ENCODE measurements around the gene FLACC1. TPM values are rescaled to one million over a fixed set of nuclear protein-coding genes. Genes with fewer than 3 reads are reported as not detected.

The FLACC1 gene
- total and polyA plus RNA-seq, 2 donors (not counting 1 experiment from before 2014, with no cell fraction given): 1.5 to 5.0 TPM

- Mint-ChIP-seq H3K27me3 (no peaks in the 10 kb centered on the region), H3K27ac (no peak overlapping the region), H3K4me3 (no peak overlapping the region), H3K9me3 (ENCODE audit: insufficient read depth) (peaks cover 2% of the 10 kb centered on the region), H3K4me1 (peaks cover 11% of the 10 kb centered on the region)
- no peaks in the 10 kb centered on the region for H3K79me2 ChIP-seq (ENCODE audit: control insufficient read depth, insufficient read depth, low read length)
- no peak for TF ChIP-seq CTCF (IDR thresholded peaks at IDR 0.05)
- no peak for TF ChIP-seq EZH2 (IDR thresholded peaks at IDR 0.05; ENCODE audit: borderline replicate concordance, insufficient read depth, low read depth, low read length, poor library complexity, severe bottlenecking)
- no peaks in the 10 kb centered on the region for H4K20me1 ChIP-seq (ENCODE audit: control insufficient read depth, insufficient read depth, low read length, poor library complexity, severe bottlenecking)
- 100% methylated on average over 2 of the region's 2 CpGs for WGBS (ENCODE audit: insufficient coverage)
- ATAC-seq (ENCODE audit: low read depth) (no peak), DNase-seq (no peak)
- no peaks in the 10 kb centered on the region for H3K27me3 ChIP-seq (replicated peaks in 1 of 4; ENCODE audit: control extremely low read depth in 1 of 4, control insufficient read depth in 3 of 4, insufficient read depth in 4 of 4, low read length in 3 of 4)
- H3K27ac ChIP-seq (ENCODE audit: low read length in 2 of 2): no peak overlapping the region
- no peak overlapping the region for H3K4me2 ChIP-seq (replicated peaks; ENCODE audit: low read depth, low read length, poor library complexity, severe bottlenecking)
- intact Hi-C loops (cut with micrococcal nuclease): no loop called here
- H3K4me3 ChIP-seq (ENCODE audit: control extremely low read depth in 1 of 5, extremely low read depth in 1 of 5, insufficient read depth in 1 of 5, low read depth in 2 of 5, low read length in 4 of 5): no peak overlapping the region
- CTCF ChIA-PET: no interaction called here
- POLR2A ChIA-PET: no interaction called here
- H3K4me1 ChIP-seq (ENCODE audit: control insufficient read depth in 2 of 2, insufficient read depth in 2 of 2, low read length in 2 of 2): peaks cover 5 to 10% of the 10 kb centered on the region in 2 donors
- H2AFZ ChIP-seq (ENCODE audit: insufficient read depth, low read depth, low read length, poor library complexity, severe bottlenecking): no peak overlapping the region
- no peak overlapping the region for H3K9ac ChIP-seq (ENCODE audit: low read length)
- H3K36me3 ChIP-seq (replicated peaks in 1 of 2; ENCODE audit: control extremely low read depth in 1 of 2, control insufficient read depth in 1 of 2, extremely low read depth in 1 of 2, insufficient read depth in 2 of 2, low read length in 1 of 2): no peaks in the 10 kb centered on the region
- no peaks in the 10 kb centered on the region for H3K9me3 ChIP-seq (ENCODE audit: control extremely low read depth in 1 of 3, control insufficient read depth in 2 of 3, insufficient read depth in 1 of 3, low read length in 2 of 3)
These were observed 14.2 kb downstream of the FLACC1 start for GRCh38 chr2:201342923-201343322.

GRCh38 chr2:201329409-201329808 is 27.7 kb downstream of the FLACC1 start:
- no peak overlapping the region for H3K27ac ChIP-seq (ENCODE audit: low read length in 2 of 2)
- DNase-seq (no peak), ATAC-seq (ENCODE audit: low read depth) (no peak)
- Mint-ChIP-seq H3K9me3 (ENCODE audit: insufficient read depth) (peaks cover 2% of the 10 kb centered on the region), H3K27ac (no peak overlapping the region), H3K4me1 (no peaks in the 10 kb centered on the region), H3K27me3 (no peaks in the 10 kb centered on the region), H3K4me3 (no peak overlapping the region)
- H3K79me2 ChIP-seq (ENCODE audit: control insufficient read depth, insufficient read depth, low read length): no peaks in the 10 kb centered on the region
- H3K4me3 ChIP-seq (ENCODE audit: control extremely low read depth in 1 of 5, extremely low read depth in 1 of 5, insufficient read depth in 1 of 5, low read depth in 2 of 5, low read length in 4 of 5): no peak overlapping the region
- H3K9me3 ChIP-seq (ENCODE audit: control extremely low read depth in 1 of 3, control insufficient read depth in 2 of 3, insufficient read depth in 1 of 3, low read length in 2 of 3): peaks cover 2 to 4% (median 2%) of the 10 kb centered on the region in 3 donors
- H3K4me1 ChIP-seq (ENCODE audit: control insufficient read depth in 2 of 2, insufficient read depth in 2 of 2, low read length in 2 of 2): no peaks in the 10 kb centered on the region
- no peak overlapping the region for H2AFZ ChIP-seq (ENCODE audit: insufficient read depth, low read depth, low read length, poor library complexity, severe bottlenecking)
- H3K4me2 ChIP-seq (replicated peaks; ENCODE audit: low read depth, low read length, poor library complexity, severe bottlenecking): no peak overlapping the region
- POLR2A ChIA-PET: no interaction called here
- TF ChIP-seq EZH2 (IDR thresholded peaks at IDR 0.05; ENCODE audit: borderline replicate concordance, insufficient read depth, low read depth, low read length, poor library complexity, severe bottlenecking) (no peak), CTCF (IDR thresholded peaks at IDR 0.05) (no peak)
- no peaks in the 10 kb centered on the region for H3K27me3 ChIP-seq (replicated peaks in 1 of 4; ENCODE audit: control extremely low read depth in 1 of 4, control insufficient read depth in 3 of 4, insufficient read depth in 4 of 4, low read length in 3 of 4)
- no CpG with 5 or more reads among the region's 1 CpG for WGBS (ENCODE audit: insufficient coverage)
- intact Hi-C loops (cut with micrococcal nuclease): loop anchor here (5.0 kb wide), 1 partner anchor 1763 kb away; no protein-coding TSS in a partner anchor
- H3K36me3 ChIP-seq (replicated peaks in 1 of 2; ENCODE audit: control extremely low read depth in 1 of 2, control insufficient read depth in 1 of 2, extremely low read depth in 1 of 2, insufficient read depth in 2 of 2, low read length in 1 of 2): no peaks in the 10 kb centered on the region
- CTCF ChIA-PET: no interaction called here
- H3K9ac ChIP-seq (ENCODE audit: low read length): no peak overlapping the region
- H4K20me1 ChIP-seq (ENCODE audit: control insufficient read depth, insufficient read depth, low read length, poor library complexity, severe bottlenecking): no peaks in the 10 kb centered on the region

Data from B cell (primary cell).